GM19035 (cell line): ENCODE results near the gene DYNC1LI1.

ENCODE experiments used
- ATAC-seq: cut with Tn5 transposase; IDR thresholded peaks from one replicate; pipeline ENCODE4 v1.9.1; 2021; ENCODE audit not compliant: unreplicated experiment

Gene DYNC1LI1

GRCh38 chr3:32493437-32494414 is 76.9 kb downstream of the DYNC1LI1 start:
- ATAC-seq = peak; percentile 75

- ATAC-seq = no peak
Measured at GRCh38 chr3:32492684-32493436, 77.8 kb downstream of the DYNC1LI1 start.

GRCh38 chr3:32488474-32489008 is 82.1 kb downstream of the DYNC1LI1 start:
- no peak for ATAC-seq

- no peak for ATAC-seq
Measured at GRCh38 chr3:32487781-32488473, 82.7 kb downstream of the DYNC1LI1 start.

DNA sequence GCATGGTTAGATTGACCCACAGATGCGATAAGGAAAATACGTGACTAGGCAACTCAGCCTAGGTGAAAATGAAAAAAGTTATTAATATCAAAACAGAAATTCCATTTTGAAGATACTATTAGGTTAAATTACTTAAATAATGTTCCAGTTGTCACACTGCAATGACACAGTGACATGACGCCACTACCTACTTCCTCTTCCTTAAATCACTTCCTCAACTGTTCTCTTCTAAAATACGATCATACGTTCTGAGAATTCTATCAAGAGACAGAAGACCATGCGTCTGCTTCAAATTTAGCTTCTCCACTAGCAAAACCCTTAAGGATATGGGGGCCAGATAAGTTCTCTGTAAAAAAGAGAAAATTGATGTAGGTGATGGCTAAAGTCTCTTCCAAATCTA is 86.2 kb downstream of the DYNC1LI1 start:
- no peak for ATAC-seq

DNA sequence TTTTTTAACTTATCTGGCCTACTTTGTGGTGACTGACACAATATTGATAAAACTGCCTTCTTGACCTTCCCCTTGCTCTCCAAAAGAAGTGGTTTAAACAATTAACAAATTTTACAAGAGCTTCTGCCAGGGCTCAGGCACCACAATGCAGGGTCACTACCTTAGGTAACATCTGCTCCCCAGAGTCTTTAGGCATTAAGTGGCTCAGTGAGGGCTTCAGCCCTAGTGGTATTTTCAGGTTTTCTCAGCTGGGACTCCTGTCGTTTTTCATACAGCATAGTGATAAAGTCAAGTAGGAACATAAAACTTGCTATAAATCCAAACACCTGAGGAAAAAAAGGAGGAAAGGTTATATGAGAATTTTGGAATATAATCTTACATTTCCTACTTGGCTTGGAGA is 86.9 kb downstream of the DYNC1LI1 start:
- no peak for ATAC-seq

GRCh38 chr3:32482693-32483092 is 88.0 kb downstream of the DYNC1LI1 start:
- ATAC-seq = no peak

GRCh38 chr3:32481791-32482631 is 88.6 kb downstream of the DYNC1LI1 start:
- no peak for ATAC-seq

- ATAC-seq = no peak
Measured at GRCh38 chr3:32480604-32481003, 90.1 kb downstream of the DYNC1LI1 start.
